GM12801 (cell line): ENCODE results near the gene DHRS7B.

Experiments used
- TF ChIP-seq, protein P1 (sequence below): IDR thresholded peaks from one replicate; pipeline ENCODE4 v1.5.1; 2011; ENCODE audit warnings: control low read depth; ENCODE audit not compliant: insufficient read length; ENCODE audit errors: extremely low read depth

DHRS7B gene

DNA sequence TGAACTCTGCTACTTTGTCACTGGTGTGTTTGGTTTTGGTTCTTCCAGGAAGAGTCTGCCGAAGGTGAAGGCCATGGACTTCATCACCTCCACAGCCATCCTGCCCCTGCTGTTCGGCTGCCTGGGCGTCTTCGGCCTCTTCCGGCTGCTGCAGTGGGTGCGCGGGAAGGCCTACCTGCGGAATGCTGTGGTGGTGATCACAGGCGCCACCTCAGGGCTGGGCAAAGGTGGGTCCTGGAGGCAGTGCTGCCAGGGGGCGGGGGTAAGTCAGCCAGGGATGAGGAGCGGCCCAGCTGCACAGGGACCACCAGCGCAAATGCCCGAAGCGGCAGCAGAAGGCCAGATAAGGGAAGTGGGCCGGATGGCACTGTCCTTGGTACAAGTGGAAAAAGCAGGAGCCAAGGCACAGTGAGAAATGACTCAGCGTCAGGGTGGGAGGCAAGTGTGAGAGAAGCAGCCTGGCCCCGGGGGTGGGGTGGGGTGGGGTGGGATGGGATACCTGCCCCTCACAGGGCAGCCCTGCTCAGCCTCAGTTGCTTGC, 45.3 kb downstream of the DHRS7B start:
- TF ChIP-seq, protein P1, sequence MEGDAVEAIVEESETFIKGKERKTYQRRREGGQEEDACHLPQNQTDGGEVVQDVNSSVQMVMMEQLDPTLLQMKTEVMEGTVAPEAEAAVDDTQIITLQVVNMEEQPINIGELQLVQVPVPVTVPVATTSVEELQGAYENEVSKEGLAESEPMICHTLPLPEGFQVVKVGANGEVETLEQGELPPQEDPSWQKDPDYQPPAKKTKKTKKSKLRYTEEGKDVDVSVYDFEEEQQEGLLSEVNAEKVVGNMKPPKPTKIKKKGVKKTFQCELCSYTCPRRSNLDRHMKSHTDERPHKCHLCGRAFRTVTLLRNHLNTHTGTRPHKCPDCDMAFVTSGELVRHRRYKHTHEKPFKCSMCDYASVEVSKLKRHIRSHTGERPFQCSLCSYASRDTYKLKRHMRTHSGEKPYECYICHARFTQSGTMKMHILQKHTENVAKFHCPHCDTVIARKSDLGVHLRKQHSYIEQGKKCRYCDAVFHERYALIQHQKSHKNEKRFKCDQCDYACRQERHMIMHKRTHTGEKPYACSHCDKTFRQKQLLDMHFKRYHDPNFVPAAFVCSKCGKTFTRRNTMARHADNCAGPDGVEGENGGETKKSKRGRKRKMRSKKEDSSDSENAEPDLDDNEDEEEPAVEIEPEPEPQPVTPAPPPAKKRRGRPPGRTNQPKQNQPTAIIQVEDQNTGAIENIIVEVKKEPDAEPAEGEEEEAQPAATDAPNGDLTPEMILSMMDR = no peak

DNA sequence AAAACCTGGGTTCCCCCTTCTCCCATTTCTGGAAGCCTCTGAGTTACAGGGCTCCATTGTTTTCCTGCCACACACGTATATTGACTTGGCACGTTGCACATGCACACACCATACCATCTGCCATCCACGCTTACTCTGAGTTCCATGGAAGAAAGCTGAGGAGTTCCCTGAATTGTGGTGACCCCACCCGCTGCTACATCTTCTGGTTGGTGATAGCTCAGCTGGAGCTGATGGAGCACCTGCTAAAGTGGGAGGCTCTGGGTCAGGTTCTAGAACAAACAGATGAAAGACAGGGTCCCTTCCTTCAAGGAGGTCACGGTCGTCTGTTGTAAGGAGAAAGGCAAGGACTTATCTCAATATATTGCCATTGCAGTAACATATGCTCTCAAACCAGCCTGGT, 46.1 kb downstream of the DHRS7B start:
- TF ChIP-seq, protein P1 = no peak

DNA sequence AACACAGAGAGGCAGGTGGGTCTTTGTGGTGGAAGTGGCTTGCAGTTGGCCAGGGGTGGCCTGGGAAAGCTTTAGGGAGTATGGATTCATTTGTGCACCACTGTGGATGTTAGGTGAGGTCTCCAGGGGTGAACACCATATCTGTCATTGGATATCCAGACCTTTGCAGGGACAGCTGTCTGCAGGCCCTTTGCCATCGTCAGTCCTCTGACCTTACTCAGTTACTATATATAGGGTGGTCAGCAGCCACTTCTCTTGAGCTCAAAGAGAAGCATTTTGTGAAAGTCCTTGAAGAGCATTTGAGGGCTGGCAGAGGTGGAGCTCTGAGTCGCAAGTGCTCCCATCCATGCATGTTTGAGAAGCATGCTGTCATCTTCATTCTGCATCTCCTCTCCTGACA, 46.8 kb downstream of the DHRS7B start:
- TF ChIP-seq, protein P1 = no peak

DNA sequence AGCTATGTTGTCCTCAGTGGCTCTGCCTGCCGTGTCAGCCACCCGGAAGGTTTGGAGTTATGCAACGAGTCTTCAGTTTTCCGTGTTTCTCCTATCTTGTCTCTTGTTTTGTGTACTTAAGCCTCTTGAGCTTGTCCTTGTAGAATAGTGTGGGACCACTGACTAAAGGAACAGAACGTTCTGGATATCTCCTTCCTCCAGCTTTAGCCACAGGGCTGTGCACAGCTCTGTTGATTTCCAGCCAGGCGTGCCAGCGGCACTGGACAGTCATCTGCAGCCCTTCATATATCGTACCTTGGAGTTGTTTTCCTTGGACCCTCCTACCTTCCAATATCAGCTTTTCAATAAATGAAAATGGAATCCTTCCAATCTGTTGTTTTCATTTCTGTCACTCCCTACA, 47.4 kb downstream of the DHRS7B start:
- TF ChIP-seq, protein P1 = no peak

DNA sequence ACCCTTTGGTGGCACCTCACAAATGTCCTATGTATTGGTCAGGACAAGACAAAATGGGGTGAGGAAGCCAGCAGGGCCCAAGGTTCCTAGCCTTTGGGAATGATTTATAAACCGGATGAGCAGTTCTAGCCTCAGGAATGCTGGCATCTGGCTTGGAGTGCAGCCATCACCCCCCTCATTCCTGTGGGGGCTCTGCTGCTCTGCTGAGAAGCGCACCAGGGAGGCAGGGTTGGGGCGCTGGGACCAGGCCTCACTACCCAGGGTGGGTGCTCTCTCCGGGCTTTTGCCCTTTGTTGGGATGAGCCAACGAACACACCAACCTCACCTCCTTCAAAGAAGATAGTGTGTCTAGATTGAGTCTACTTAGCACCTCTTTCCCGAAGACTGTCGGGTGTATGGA, 47.9 kb downstream of the DHRS7B start:
- TF ChIP-seq, protein P1 = no peak

DNA sequence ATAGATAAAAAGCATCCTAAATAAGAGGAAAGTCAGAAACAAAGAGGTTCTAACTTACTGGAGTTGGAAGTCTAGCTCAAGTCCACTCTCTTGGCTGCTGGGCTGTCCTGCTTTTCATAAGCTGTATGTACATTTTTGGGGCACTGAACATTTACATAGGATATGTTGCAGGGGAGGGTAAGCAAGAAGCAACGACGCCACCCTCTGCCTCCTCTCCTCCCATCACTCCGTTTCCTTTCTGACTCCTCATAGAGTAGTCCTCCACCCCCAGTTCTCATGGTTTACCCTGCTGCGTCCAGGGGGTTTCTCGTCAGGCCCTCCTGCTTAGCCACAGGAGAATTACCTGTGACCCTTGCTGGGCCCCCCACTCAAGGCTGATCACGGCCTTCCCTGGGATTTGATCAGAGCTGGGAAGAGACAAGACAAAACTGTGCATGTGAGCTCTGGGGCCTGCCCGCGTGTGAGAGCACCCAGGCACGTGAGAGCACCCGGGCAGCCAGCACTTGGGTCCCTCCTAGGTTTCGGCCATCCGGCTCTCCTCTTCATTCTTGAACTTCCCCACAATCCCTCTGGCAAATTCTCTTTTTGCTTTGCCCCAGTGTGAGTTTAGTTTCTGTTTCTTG, 50.1 kb downstream of the DHRS7B start:
- TF ChIP-seq, protein P1 = no peak

DNA sequence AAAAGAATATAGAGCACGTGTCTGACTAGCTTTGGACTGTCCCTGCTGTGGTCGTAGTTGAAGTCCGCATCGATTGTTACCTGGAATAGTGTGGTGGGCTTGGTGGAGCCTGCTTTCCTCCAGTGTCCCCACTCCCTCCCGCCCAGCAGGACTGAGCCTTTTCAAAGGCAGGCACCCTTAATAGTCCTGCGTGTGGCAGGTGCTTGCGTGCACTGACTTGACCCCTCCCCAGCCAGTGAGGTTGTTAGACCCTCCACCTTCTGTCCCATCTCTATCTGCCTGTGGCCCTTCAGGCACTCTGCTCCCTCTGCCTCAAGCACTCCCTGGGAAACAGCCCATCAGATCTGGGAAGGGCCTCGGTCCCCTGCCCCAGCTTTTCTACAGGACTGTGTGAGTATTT, 50.6 kb downstream of the DHRS7B start:
- TF ChIP-seq, protein P1 = no peak
